ENCODE measurements around the gene LONP2.
"Not testable (repeated sequence)": the region's sequence is repeated elsewhere in the genome, so short reads cannot be mapped to it uniquely, and the experiment has no call there.

LONP2 gene

DNA sequence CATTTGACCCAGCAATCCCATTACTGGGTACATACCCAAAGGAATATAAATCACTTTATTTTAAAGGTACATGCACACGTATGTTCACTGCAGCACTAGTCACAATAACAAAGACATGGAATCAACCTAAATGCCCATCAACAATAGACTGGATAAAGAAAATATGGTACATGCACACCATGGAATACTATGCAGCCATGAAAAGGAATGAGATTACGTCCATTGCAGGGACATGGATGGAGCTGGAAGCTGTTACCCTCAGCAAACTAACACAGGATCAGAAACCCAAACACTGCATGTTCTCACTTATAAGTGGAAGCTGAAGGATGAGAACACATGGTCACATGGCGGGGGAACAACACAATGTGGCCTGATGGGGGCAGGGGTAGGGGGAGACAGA, 4.0 kb upstream of the LONP2 start:
- not testable (repeated sequence) for DNase-seq

GRCh38 chr16:48244863-48245195, 729 bp downstream of the LONP2 start:
- no peak for DNase-seq

GRCh38 chr16:48246066-48246465, 2.0 kb downstream of the LONP2 start:
- DNase-seq = no peak

GRCh38 chr16:48247311-48247710, 3.2 kb downstream of the LONP2 start, which contains the start of gene ABCC11:
ABCC11 (minus strand) TSS chr16:48247539; CDS start chr16:48231921, 15,618 bp downstream.
- no peak for DNase-seq

DNA sequence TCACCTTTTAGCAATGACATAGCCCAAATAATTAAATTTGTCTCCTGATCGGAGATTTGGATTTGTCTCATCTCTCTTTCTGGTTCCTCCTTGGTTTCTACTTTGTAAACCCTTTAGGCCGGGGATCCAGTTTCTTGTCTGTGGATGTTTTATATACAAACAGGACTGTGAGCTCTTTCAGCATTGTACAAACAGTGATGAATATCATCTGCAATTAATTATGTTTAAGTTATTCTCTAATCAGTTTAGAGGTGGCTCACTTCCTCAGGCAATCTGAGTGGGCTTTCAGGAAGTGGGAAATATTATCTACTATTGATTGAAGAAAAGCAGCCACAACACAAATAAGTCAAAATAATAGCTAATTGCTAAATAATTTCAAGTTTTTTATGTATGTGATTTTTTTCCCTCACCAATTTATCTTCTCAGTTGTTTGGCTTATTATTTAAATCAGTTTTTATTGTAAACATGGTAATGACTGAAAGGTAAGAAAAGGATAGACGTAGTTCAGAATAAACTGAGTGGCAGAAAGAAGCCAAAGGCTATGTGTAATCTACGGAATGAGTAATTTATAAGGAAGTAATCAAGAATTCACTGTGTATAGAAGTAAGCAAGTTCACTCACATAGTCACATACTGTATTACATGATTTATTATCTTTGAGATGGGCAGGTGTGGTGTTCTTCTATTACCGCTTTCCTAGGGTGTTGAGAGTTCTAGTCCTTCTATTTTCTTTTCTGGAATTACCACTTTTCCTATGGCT, 6.6 kb downstream of the LONP2 start:
- no peak for DNase-seq

DNA sequence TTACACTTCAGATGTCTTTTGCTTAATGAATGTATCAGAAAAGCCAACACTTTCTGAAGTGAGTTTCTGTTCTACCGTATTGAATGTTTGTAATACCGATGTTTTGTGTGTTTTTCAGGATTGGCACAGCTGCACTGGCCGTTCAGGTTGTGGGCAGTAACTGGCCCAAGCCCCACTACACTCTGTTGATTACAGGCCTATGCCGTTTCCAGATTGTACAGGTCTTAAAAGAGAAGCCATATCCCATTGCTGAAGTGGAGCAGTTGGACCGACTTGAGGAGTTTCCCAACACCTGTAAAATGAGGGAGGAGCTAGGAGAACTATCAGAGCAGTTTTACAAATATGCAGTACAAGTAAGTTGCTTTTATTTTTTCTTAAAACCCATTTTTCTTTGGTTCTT, 7.9 kb downstream of the LONP2 start:
- DNase-seq = no peak

- DNase-seq = no peak
Measured at GRCh38 chr16:48256579-48257177, 12.6 kb downstream of the LONP2 start.

GRCh38 chr16:48261569-48261968, 17.5 kb downstream of the LONP2 start:
- no peak for DNase-seq

DNA sequence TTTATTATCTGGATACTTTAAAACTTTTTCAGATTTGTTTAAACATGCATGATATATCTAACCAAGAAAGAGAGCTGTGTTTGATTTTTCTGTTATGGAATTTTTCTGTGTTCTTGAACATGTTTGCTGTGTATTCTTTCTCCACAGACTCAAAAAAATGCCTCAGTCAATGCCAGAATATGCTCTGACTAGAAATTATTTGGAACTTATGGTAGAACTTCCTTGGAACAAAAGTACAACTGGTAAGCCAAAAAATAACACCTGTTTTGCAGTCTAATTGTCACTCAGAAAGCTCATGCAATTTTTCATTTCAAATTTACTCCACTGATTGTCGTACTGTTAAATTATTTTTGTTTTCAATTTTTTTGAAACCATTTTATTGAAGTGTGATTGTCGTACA, 18.5 kb downstream of the LONP2 start:
- DNase-seq = no peak

DNA sequence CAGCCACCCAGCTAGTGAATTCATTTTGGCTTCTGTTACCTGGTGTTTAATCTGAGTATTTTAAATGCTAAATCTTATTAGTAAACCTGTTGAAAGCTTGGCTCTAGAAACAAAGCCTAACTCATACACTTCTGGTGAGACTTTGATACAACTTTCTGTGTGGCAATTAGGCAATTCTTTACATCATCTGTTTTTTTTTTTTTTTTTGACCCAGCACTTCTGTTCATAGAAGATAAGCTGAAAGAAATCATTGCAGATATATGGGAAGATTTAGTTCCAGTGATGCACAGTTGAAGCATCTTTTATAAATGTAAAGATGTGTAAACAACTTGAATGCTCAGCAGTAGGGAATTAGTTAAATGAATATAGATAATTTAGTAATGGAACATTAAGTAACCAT, 24.9 kb downstream of the LONP2 start:
- no peak for DNase-seq

GRCh38 chr16:48271728-48272127, 27.6 kb downstream of the LONP2 start:
- DNase-seq = no peak

DNA sequence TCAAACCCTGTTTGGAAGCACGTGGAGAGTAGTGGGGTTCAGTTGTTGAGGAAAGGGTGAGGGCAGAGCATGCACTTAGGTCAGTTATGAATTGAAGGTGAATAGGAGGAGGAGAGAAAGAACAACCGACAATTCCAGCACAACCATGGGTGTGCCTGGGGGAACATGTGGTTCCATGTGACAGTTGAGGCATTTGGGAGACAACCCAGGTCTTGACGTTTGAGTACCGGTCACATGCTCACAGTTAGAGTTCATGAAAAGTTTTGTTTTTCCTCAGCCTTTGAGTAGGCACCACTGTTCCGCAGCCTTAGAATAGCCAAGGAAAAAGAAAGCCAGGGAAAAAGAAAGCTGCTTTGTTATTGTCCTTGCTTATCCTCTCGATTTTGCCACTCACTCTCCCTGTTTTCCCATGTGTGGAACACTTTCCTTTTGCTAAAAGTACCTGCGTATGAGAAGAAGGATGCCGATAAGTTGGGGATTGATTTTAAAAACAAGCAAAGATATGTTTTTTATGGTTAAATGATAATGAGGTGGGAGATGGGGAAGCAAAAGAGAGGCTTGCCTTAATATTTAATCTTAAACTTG, 28.8 kb downstream of the LONP2 start:
- no peak for DNase-seq

DNA sequence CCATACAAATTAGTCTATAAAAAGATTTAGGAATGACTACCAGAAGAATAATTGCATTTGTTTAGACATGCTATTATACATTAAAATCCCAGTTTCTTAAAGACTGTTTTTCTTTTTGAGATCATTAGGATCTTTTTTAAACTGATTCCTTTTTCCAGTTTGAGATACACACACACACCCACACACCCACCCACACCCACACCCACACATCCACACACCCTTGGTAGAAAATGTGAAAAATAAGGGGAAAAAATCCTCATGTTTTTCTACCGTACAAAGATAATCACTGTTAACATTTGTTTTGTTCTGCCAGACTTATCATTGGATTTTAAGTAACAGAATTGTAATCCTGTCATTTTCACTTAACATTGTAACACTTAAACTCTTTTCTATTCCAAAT, 30.4 kb downstream of the LONP2 start:
- DNase-seq = no peak

- DNase-seq = no peak
Measured at GRCh38 chr16:48276102-48276501, 32.0 kb downstream of the LONP2 start.

DNA sequence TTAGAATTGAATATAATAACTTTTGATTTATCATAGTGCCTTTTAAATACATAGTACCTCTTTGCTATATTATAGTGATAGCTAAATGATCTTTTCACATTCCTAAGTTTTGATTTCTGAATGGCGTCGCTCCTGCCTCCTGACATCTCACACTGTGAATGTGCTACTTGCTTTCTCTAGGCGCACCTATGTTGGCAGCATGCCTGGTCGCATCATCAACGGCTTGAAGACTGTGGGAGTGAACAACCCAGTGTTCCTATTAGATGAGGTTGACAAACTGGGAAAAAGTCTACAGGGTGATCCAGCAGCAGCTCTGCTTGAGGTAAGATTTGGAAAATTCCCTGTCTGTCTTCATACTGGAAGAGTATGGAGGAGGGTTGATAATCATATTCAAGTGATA, 33.1 kb downstream of the LONP2 start:
- DNase-seq = no peak

GRCh38 chr16:48279199-48279598, 35.1 kb downstream of the LONP2 start:
- no peak for DNase-seq

GRCh38 chr16:48280546-48280945, 36.4 kb downstream of the LONP2 start:
- no peak for DNase-seq

GRCh38 chr16:48282636-48283263, 38.6 kb downstream of the LONP2 start:
- DNase-seq = no peak

DNA sequence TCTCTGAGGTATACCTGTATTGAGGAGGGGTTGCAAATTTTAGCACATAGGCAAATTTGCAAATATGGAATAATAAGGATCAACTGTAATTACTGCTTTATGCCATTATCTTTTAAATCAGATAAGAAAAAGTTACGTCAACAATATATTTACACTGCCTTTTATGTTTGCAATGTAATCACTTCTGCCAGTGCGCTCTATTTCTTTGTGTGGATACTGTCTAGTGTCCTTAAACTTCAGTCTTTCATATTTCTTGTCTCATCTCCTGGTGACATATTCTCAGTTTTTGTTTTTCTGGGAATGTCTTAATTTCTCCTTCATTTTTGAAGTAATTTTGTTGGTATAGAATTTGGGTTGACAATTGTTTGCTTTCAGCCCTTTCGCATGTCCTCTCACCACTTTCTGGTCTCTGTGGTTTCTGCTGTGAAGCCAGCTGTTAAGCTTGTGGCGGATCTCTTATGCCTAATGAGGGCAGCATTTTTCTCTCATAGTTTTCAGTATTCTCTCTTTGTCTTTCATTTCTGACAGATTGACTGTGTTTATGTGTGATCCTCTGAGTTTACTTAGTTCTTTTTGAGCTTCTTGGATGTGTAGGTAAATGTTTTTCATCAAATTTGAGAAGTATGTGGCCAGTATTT, 40.8 kb downstream of the LONP2 start:
- DNase-seq = no peak

GRCh38 chr16:48287239-48287638, 43.1 kb downstream of the LONP2 start:
- DNase-seq = no peak

GRCh38 chr16:48291303-48291702, 47.2 kb downstream of the LONP2 start:
- no peak for DNase-seq

- no peak for DNase-seq
Measured at GRCh38 chr16:48291754-48292153, 47.7 kb downstream of the LONP2 start.

- DNase-seq = no peak
Measured at GRCh38 chr16:48292452-48292851, 48.4 kb downstream of the LONP2 start.

DNA sequence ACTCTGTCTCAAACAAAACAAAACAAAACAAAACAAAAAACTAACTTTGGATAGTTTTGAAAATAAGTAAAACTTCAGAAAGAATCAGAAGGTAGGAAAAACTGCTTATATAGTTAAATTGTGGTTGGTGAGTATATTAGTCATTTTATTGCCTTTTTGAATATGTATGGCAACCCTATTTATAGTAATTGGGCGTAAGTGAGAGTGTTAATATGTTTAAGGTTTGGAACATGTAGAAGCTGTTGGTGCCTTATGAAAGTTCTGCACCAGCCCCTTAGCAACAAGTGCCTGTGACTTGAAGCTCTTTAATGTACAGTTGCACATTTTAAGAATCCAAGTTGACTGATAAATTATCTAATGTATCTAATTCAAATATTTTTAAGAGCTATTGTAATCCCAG, 50.6 kb downstream of the LONP2 start:
- DNase-seq = no peak
